Fibroblast of lung (primary cell): ENCODE results near the gene AGBL1. TPM values are rescaled to one million over a fixed set of nuclear protein-coding genes. Genes with fewer than 3 reads are reported as not detected.

ENCODE experiments used
- DNase-seq, 2 donors: peaks; one replicate each; pipeline versions ENCODE4 v3.0.0 to v3.0.0-alpha.2; 2010; ENCODE audit warnings: low read depth in 2 of 2
- H2AFZ ChIP-seq: 2 replicates; pipeline ENCODE4 v1.5.1; 2012; ENCODE audit warnings: low read length, control low read depth, inconsistent platforms
- H3K27ac ChIP-seq: 2 replicates; pipeline ENCODE4 v1.5.1; 2011; ENCODE audit warnings: low read length, control low read depth; ENCODE audit not compliant: insufficient read depth
- H3K27me3 ChIP-seq: 2 replicates; pipeline ENCODE4 v1.5.1; 2011; ENCODE audit warnings: mild to moderate bottlenecking, low read length; ENCODE audit not compliant: control insufficient read depth, insufficient read depth
- H3K36me3 ChIP-seq: 2 replicates; pipeline ENCODE4 v1.5.1; 2011; ENCODE audit warnings: low read length; ENCODE audit not compliant: control insufficient read depth, insufficient read depth
- H3K4me1 ChIP-seq: 2 replicates; pipeline ENCODE4 v1.5.1; 2011; ENCODE audit warnings: low read length; ENCODE audit not compliant: control insufficient read depth, insufficient read depth; ENCODE audit errors: extremely low read depth
- H3K4me2 ChIP-seq: 2 replicates; pipeline ENCODE4 v1.5.1; 2011; ENCODE audit warnings: low read length, control low read depth; ENCODE audit not compliant: insufficient read depth; ENCODE audit errors: extremely low read depth
- H3K4me3 ChIP-seq, 4 experiments: fragments of 200-600 bp in 1 of 4; sonication (generic) in 1 of 4; replicated peaks in 1 of 4; 2 replicates each; pipeline ENCODE4 v1.5.1; 2011 to 2016; ENCODE audit warnings: low read length in 4 of 4, low read depth in 3 of 4, mild to moderate bottlenecking in 3 of 4, control low read depth in 2 of 4, inconsistent platforms in 1 of 4, mixed read lengths in 1 of 4; ENCODE audit not compliant: insufficient read depth in 1 of 4; ENCODE audit errors: control extremely low read depth in 1 of 4
- H3K79me2 ChIP-seq: 2 replicates; pipeline ENCODE4 v1.5.1; 2012; ENCODE audit warnings: mild to moderate bottlenecking, low read length, inconsistent platforms; ENCODE audit not compliant: control insufficient read depth, insufficient read depth
- H3K9ac ChIP-seq: 2 replicates; pipeline ENCODE4 v1.5.1; 2011; ENCODE audit warnings: mild to moderate bottlenecking, low read length, control low read depth; ENCODE audit not compliant: insufficient read depth
- H3K9me3 ChIP-seq: 2 replicates; pipeline ENCODE4 v1.5.1; 2012; ENCODE audit warnings: low read depth, low read length; ENCODE audit not compliant: control insufficient read depth, insufficient read depth
- H4K20me1 ChIP-seq: 2 replicates; pipeline ENCODE4 v1.5.1; 2011; ENCODE audit warnings: low read length; ENCODE audit not compliant: control insufficient read depth, insufficient read depth; ENCODE audit errors: extremely low read depth
- CTCF ChIP-seq, 2 donors: IDR thresholded peaks in 1 of 2; conservative IDR thresholded peaks in 1 of 2; 1 replicate in 1 of 2; 2 replicates in 1 of 2; pipeline ENCODE4 v1.5.1; 2011 to 2012; ENCODE audit warnings: low read length in 2 of 2, control low read depth in 1 of 2, inconsistent platforms in 1 of 2, low read depth in 1 of 2, mild to moderate bottlenecking in 1 of 2
- EZH2 ChIP-seq: IDR thresholded peaks from 2 replicates; pipeline ENCODE4 v1.5.1; 2012; ENCODE audit warnings: low read length, control low read depth, mild to moderate bottlenecking; ENCODE audit errors: missing control alignments
- polyA plus RNA-seq, 2 donors: library from polyadenylated mRNA; depleted of rRNA in 1 of 2; stranded (reverse) in 1 of 2; unstranded in 1 of 2; fragments of >200 nt; gene quantifications; 2 replicates each; pipeline ENCODE4 v1.2.1, GENCODE V29; 2011 to 2012; ENCODE audit warnings: missing spikeins in 1 of 2
- total RNA-seq: library from RNA; depleted of rRNA; stranded (reverse); fragments of >200 nt; gene quantifications from 2 replicates; pipeline ENCODE4 v1.2.1, GENCODE V29; 2014

The AGBL1 gene
- total and polyA plus RNA-seq, 2 donors (not counting 1 experiment from before 2014, with no cell fraction given), result not detected

GRCh38 chr15:86506401-86506800, 426.7 kb downstream of the AGBL1 start:
- H3K4me3 ChIP-seq, result no peak overlapping the region
- H3K4me1 ChIP-seq, result no peaks in the 10 kb centered on the region
- no peak for TF ChIP-seq CTCF (conservative IDR thresholded peaks at IDR 0.05 in 1 of 2, IDR thresholded peaks at IDR 0.05 in 1 of 2; ENCODE audit: low read depth in 1 of 2, low read length in 2 of 2)
- TF ChIP-seq EZH2, result no peak
- H3K4me2 ChIP-seq, result no peak overlapping the region
- H3K9me3 ChIP-seq, result no peaks in the 10 kb centered on the region
- H4K20me1 ChIP-seq, result no peaks in the 10 kb centered on the region
- no peaks in the 10 kb centered on the region for H3K27me3 ChIP-seq
- no peak overlapping the region for H3K9ac ChIP-seq
- DNase-seq, result no peak
- H2AFZ ChIP-seq, result no peak overlapping the region
- H3K36me3 ChIP-seq, result no peaks in the 10 kb centered on the region
- H3K27ac ChIP-seq, result no peak overlapping the region
- no peaks in the 10 kb centered on the region for H3K79me2 ChIP-seq

GRCh38 chr15:86515625-86516024, 436.0 kb downstream of the AGBL1 start:
- no peak for TF ChIP-seq CTCF (conservative IDR thresholded peaks at IDR 0.05 in 1 of 2, IDR thresholded peaks at IDR 0.05 in 1 of 2; ENCODE audit: low read depth in 1 of 2, low read length in 2 of 2)
- no peak for TF ChIP-seq EZH2
- no peaks in the 10 kb centered on the region for H3K79me2 ChIP-seq
- H3K36me3 ChIP-seq, result no peaks in the 10 kb centered on the region
- H2AFZ ChIP-seq, result no peak overlapping the region
- no peak overlapping the region for H3K4me2 ChIP-seq
- no peak for DNase-seq
- no peak overlapping the region for H3K9ac ChIP-seq
- no peaks in the 10 kb centered on the region for H3K27me3 ChIP-seq
- H3K4me3 ChIP-seq, result no peak overlapping the region
- H3K9me3 ChIP-seq, result no peaks in the 10 kb centered on the region
- H3K27ac ChIP-seq, result no peak overlapping the region
- H4K20me1 ChIP-seq, result no peaks in the 10 kb centered on the region
- H3K4me1 ChIP-seq, result no peaks in the 10 kb centered on the region

- H3K36me3 ChIP-seq, result no peaks in the 10 kb centered on the region
- no peaks in the 10 kb centered on the region for H3K79me2 ChIP-seq
- no peaks in the 10 kb centered on the region for H3K4me1 ChIP-seq
- TF ChIP-seq EZH2 (no peak), CTCF (conservative IDR thresholded peaks at IDR 0.05 in 1 of 2, IDR thresholded peaks at IDR 0.05 in 1 of 2; ENCODE audit: low read depth in 1 of 2, low read length in 2 of 2) (no peak)
- DNase-seq, result no peak
- no peak overlapping the region for H3K9ac ChIP-seq
- H3K4me3 ChIP-seq, result no peak overlapping the region
- no peak overlapping the region for H3K4me2 ChIP-seq
- H3K9me3 ChIP-seq, result no peaks in the 10 kb centered on the region
- H2AFZ ChIP-seq, result no peak overlapping the region
- no peak overlapping the region for H3K27ac ChIP-seq
- H4K20me1 ChIP-seq, result no peaks in the 10 kb centered on the region
- no peaks in the 10 kb centered on the region for H3K27me3 ChIP-seq
Measured at GRCh38 chr15:86522721-86523120, 443.1 kb downstream of the AGBL1 start.
